Bronchial epithelial cell (primary cell): Measurements from ENCODE around the gene LRRC15. TPM values are rescaled to one million over a fixed set of nuclear protein-coding genes. Genes with fewer than 3 reads are reported as not detected.

Experiments
- DNase-seq: peaks from one replicate; pipeline ENCODE4 v3.0.0-alpha.2; 2010; ENCODE audit warnings: low read depth
- FAIRE-seq: peaks from 2 replicates; lab custom pipeline; 2011; peaks lifted over from hg19 to GRCh38; lab: Jason Lieb, UNC
- H3K27me3 ChIP-seq: 2 replicates; pipeline ENCODE4 v1.5.1; 2011; ENCODE audit warnings: low read length; ENCODE audit not compliant: control insufficient read depth, insufficient read depth
- H3K36me3 ChIP-seq: 2 replicates; pipeline ENCODE4 v1.5.1; 2011; ENCODE audit warnings: low read length; ENCODE audit not compliant: control insufficient read depth, insufficient read depth
- H3K4me3 ChIP-seq: 2 replicates; pipeline ENCODE4 v1.5.1; 2011; ENCODE audit warnings: mild to moderate bottlenecking, low read depth, low read length, control low read depth
- total RNA-seq: library from RNA; depleted of rRNA; stranded (reverse); fragments of >200 nt; gene quantifications from 2 replicates; pipeline ENCODE4 v1.2.1, GENCODE V29; 2014
- TF ChIP-seq, protein P1 (sequence below): IDR thresholded peaks from 2 replicates; pipeline ENCODE4 v1.5.1; 2011; ENCODE audit warnings: mild to moderate bottlenecking, moderate library complexity, low read length, control low read depth, inconsistent platforms; ENCODE audit not compliant: insufficient read depth, severe bottlenecking

LRRC15 gene
- total RNA-seq, 1 donor from 2014 or later, result not detected

DNA sequence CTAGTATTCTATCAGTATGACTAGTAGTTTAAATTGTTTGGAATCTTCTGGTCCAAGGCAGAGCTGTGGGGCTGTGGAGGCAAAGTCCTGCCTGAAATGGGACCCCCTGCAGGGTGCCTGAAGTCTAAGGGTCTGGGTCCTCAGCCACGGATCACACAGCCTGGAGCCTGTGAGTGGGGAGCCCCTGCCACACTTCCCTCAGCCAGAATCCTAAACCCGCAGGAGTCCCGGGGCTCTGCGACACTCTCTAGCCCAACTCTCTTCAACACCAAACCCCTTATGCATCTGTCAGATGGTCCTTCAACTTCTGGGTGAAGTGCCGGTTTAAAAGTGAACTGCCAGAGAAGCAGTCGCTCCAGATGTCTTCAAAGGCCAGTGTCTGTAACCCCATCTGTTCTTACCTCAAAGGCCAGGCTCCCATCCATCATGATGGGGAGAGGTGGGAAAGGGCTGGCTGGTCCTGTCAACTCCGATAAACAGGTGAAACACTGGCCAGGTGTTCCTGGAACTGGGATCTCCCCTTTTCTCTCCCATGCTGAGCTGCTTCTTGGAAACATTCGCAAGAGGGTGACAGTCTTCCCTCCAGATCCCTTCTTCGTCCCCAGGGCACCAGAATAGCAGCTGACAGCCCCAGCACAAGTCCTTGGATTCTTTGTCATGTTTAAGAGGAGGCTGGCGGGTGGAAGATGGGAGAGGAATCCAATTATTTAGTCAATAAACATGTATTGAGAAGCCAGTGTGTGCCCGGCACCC lies 64.0 kb downstream of the LRRC15 start:
- no peak for FAIRE-seq
- H3K27me3 ChIP-seq, result peaks cover 6% of the 10 kb centered on the region
- no peaks in the 10 kb centered on the region for H3K36me3 ChIP-seq
- no peak for DNase-seq
- no peak overlapping the region for H3K4me3 ChIP-seq
- TF ChIP-seq, protein P1, sequence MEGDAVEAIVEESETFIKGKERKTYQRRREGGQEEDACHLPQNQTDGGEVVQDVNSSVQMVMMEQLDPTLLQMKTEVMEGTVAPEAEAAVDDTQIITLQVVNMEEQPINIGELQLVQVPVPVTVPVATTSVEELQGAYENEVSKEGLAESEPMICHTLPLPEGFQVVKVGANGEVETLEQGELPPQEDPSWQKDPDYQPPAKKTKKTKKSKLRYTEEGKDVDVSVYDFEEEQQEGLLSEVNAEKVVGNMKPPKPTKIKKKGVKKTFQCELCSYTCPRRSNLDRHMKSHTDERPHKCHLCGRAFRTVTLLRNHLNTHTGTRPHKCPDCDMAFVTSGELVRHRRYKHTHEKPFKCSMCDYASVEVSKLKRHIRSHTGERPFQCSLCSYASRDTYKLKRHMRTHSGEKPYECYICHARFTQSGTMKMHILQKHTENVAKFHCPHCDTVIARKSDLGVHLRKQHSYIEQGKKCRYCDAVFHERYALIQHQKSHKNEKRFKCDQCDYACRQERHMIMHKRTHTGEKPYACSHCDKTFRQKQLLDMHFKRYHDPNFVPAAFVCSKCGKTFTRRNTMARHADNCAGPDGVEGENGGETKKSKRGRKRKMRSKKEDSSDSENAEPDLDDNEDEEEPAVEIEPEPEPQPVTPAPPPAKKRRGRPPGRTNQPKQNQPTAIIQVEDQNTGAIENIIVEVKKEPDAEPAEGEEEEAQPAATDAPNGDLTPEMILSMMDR, result no peak

Other genes starting within 250 kb of the LRRC15 start
- 46.6 and 87.8 TPM in 2 replicates for gene HES1, start 233.6 kb downstream of the LRRC15 start, total RNA-seq
- gene CPN2, start 18.4 kb downstream of the LRRC15 start, total RNA-seq, result not detected in 2 replicates
- under 0.01 TPM in 2 replicates for gene GP5, start 29.5 kb upstream of the LRRC15 start, total RNA-seq
- gene ATP13A3, start 117.3 kb upstream of the LRRC15 start, total RNA-seq, result 153 and 171 TPM in 2 replicates